HCT116 (cell line): ENCODE data around the gene PNPLA2. TPM values are rescaled to one million over a fixed set of nuclear protein-coding genes. Genes with fewer than 3 reads are reported as not detected.
A peak's percentile ranks its signal among the peaks of the same experiment; 100 is the strongest.

Experiments used
- ATAC-seq: fragments of 200-7000 bp; cut with Tn5 transposase; 2 replicates; pipeline ENCODE4 v1.9.1; 2020; ENCODE audit warnings: mild to moderate bottlenecking, moderate library complexity
- BruUV-seq: library from RNA; stranded (reverse); fragments of 400-500 nt; replicated peaks from 2 replicates; lab custom pipeline; 2021; lab: Mats Ljungman, UMichigan
- CTCF ChIA-PET: fragments of 300-600 bp; sonication (Branson Sonifier 250); formaldehyde crosslinking; loops from one replicate; lab custom pipeline; 2021; ENCODE audit warnings: antibody characterized with exemption; lab: Charles Lee
- POLR2A ChIA-PET: fragments of 300-600, 350-600 bp; sonication (Branson Sonifier 250); formaldehyde crosslinking; loops from one replicate; lab custom pipeline; 2021; ENCODE audit warnings: antibody characterized with exemption; lab: Charles Lee
- RAD21 ChIA-PET, 2 experiments: fragments of 300-600 bp; sonication (Branson Sonifier 250); formaldehyde crosslinking; loops; one replicate each; lab custom pipeline; 2023; ENCODE audit warnings: low total read pairs in 2 of 2; ENCODE audit not compliant: uncharacterized antibody in 2 of 2, unreplicated experiment in 2 of 2, low non-redundant PET in 1 of 2; lab: Charles Lee
- DNase-seq: peaks from one replicate; pipeline ENCODE4 v3.0.0-alpha.2; 2010; ENCODE audit warnings: low read depth, low spot score
- H2AFZ ChIP-seq: fragments of 200-600 bp; shearing (Covaris generic), sonication (generic); 2 replicates; pipeline ENCODE4 v1.6.1; 2017; ENCODE audit warnings: low read depth, mixed run types, mixed read lengths, antibody characterized with exemption, low read length; ENCODE audit not compliant: poor library complexity, severe bottlenecking
- H3K27ac ChIP-seq: 2 replicates; pipeline ENCODE4 v1.5.1; 2012; ENCODE audit warnings: low read depth, low read length
- H3K27me3 ChIP-seq: fragments of 200-600 bp; sonication (generic); 2 replicates; pipeline ENCODE4 v1.6.1; 2016; ENCODE audit warnings: mixed run types, low read length, mixed read lengths; ENCODE audit not compliant: insufficient read depth
- H3K36me3 ChIP-seq, 2 experiments: fragments of 200-500 bp in 1 of 2; fragments of 200-600 bp in 1 of 2; sonication (Bioruptor generic) in 1 of 2; sonication (generic) in 1 of 2; 2 replicates each; pipeline versions ENCODE4 v1.5.1 to v1.6.1; 2014 to 2016; ENCODE audit warnings: low read length in 2 of 2, inconsistent platforms in 1 of 2, mixed read lengths in 1 of 2, mixed run types in 1 of 2; ENCODE audit not compliant: insufficient read depth in 2 of 2, control insufficient read depth in 1 of 2
- H3K4me1 ChIP-seq, 2 experiments: fragments of 200-600 bp in 1 of 2; sonication (generic) in 1 of 2; 2 replicates each; pipeline versions ENCODE4 v1.5.1 to v1.6.1; 2012 to 2017; ENCODE audit warnings: low read length in 2 of 2, inconsistent platforms in 1 of 2, mild to moderate bottlenecking in 1 of 2, mixed read lengths in 1 of 2, mixed run types in 1 of 2, moderate library complexity in 1 of 2; ENCODE audit not compliant: insufficient read depth in 2 of 2, control insufficient read depth in 1 of 2
- H3K4me2 ChIP-seq: fragments of 200-600 bp; sonication (generic); 2 replicates; pipeline ENCODE4 v1.6.1; 2017; ENCODE audit warnings: mixed run types, low read length, mixed read lengths
- H3K4me3 ChIP-seq, 2 experiments: fragments of 200-600 bp in 1 of 2; sonication (generic) in 1 of 2; replicated peaks in 1 of 2; 2 replicates each; pipeline ENCODE4 v1.5.1; 2011 to 2016; ENCODE audit warnings: low read length in 2 of 2, control low read depth in 1 of 2, low read depth in 1 of 2, mild to moderate bottlenecking in 1 of 2, mixed read lengths in 1 of 2, mixed run types in 1 of 2
- H3K79me2 ChIP-seq: fragments of 200-600 bp; sonication (generic); 2 replicates; pipeline ENCODE4 v1.6.1; 2017; ENCODE audit warnings: mild to moderate bottlenecking, mixed run types, low read length, moderate library complexity, mixed read lengths; ENCODE audit not compliant: insufficient read depth
- H3K9ac ChIP-seq: fragments of 200-600 bp; sonication (generic); 2 replicates; pipeline ENCODE4 v1.6.1; 2016; ENCODE audit warnings: low read length, mixed read lengths
- H3K9me2 ChIP-seq: fragments of 200-600 bp; sonication (generic), shearing (Covaris generic); 2 replicates; pipeline ENCODE4 v1.6.1; 2017; ENCODE audit warnings: mixed run types, mild to moderate bottlenecking, moderate library complexity; ENCODE audit not compliant: insufficient read depth
- H3K9me3 ChIP-seq, 2 experiments: fragments of 200-500 bp in 1 of 2; fragments of 200-600 bp in 1 of 2; sonication (Bioruptor generic) in 1 of 2; sonication (generic) in 1 of 2; 2 replicates each; pipeline ENCODE4 v1.6.1; 2014 to 2017; ENCODE audit warnings: low read length in 2 of 2, mixed read lengths in 2 of 2, inconsistent platforms in 1 of 2, low read depth in 1 of 2, mild to moderate bottlenecking in 1 of 2, mixed run types in 1 of 2, moderate library complexity in 1 of 2; ENCODE audit not compliant: control insufficient read depth in 1 of 2, insufficient read depth in 1 of 2
- H4K20me1 ChIP-seq: fragments of 200-600 bp; sonication (generic), shearing (Covaris generic); 2 replicates; pipeline ENCODE4 v1.6.1; 2017; ENCODE audit warnings: mixed run types, mild to moderate bottlenecking, moderate library complexity; ENCODE audit not compliant: insufficient read depth
- EZH2phosphoT487 ChIP-seq: fragments of 200-600 bp; IDR thresholded peaks from 2 replicates; pipeline ENCODE4 v1.6.1; 2018; ENCODE audit warnings: antibody characterized with exemption, borderline replicate concordance
- REST ChIP-seq: IDR thresholded peaks from 2 replicates; pipeline ENCODE4 v1.6.1; 2012; ENCODE audit warnings: low read depth
- SIN3A ChIP-seq: IDR thresholded peaks from 2 replicates; pipeline ENCODE4 v1.6.1; 2012; ENCODE audit warnings: low read depth
- SP1 ChIP-seq: IDR thresholded peaks from 2 replicates; pipeline ENCODE4 v1.6.1; 2012; ENCODE audit warnings: low read depth
- TCF7L2 ChIP-seq: IDR thresholded peaks from 2 replicates; pipeline ENCODE4 v1.7.0; 2011; ENCODE audit warnings: borderline replicate concordance, inconsistent platforms; ENCODE audit not compliant: insufficient read depth, insufficient read length; ENCODE audit errors: extremely low read depth
- intact Hi-C: fragments of 100-400 bp; cut with micrococcal nuclease; formaldehyde crosslinking; loops from 2 replicates; pipeline ENCODE4 v1.10.0; 2022
- total RNA-seq: library from RNA; stranded (reverse); gene quantifications from one replicate; pipeline ENCODE4 v1.2.1, GENCODE V29; 2021; ENCODE audit not compliant: unreplicated experiment

The PNPLA2 gene
- total RNA-seq, 1 experiment from 2014 or later = 124 TPM

GRCh38 chr11:827897-828192 lies 9.1 kb downstream of the PNPLA2 start, which contains the start of gene CRACR2B:
CRACR2B (plus strand) TSS chr11:827919; CDS start chr11:828608, 689 bp downstream.
- Histone ChIP-seq H3K4me1 (peaks cover 29 to 49% of the 10 kb centered on the region in 2 experiments), H3K27me3 (no peaks in the 10 kb centered on the region), H3K36me3 (no peaks in the 10 kb centered on the region), H3K27ac (peak within 1 kb of the TSS; percentile 89), H3K4me3 (peak within 1 kb of the TSS; percentile 51 to 65)
- BruUV-seq = no TSS peak
- RAD21 ChIA-PET = no interaction called here
- ATAC-seq = peak; percentile 8
- POLR2A ChIA-PET = interaction anchor here (1.4 to 2.3 kb wide), 2 partner anchors 8 to 19 kb away, joined by 6 to 16 read pairs; partner anchors contain the start of genes PNPLA2 and RPLP2
- CTCF ChIA-PET = no interaction called here
- no peak for TF ChIP-seq EZH2phosphoT487
- no peak for TF ChIP-seq SP1
- no peak for TF ChIP-seq SIN3A
- no peak for TF ChIP-seq REST
- no peak for TF ChIP-seq TCF7L2
- TF ChIP-seq, all 23 proteins: peak for 0
- Histone ChIP-seq H4K20me1 (no peaks in the 10 kb centered on the region), H3K4me2 (peak within 1 kb of the TSS; percentile 100), H3K9ac (peak within 1 kb of the TSS; percentile 76), H3K9me3 (no peaks in the 10 kb centered on the region), H2AFZ (no peak within 1 kb of the TSS), H3K79me2 (peaks cover 9% of the 10 kb centered on the region; the same call in 1 of the 2 replicates), H3K9me2 (no peaks in the 10 kb centered on the region)
- intact Hi-C loops = no loop called here
- DNase-seq = no peak
